ENCODE measurements around the gene DGKQ. TPM values are rescaled to one million over a fixed set of nuclear protein-coding genes. Genes with fewer than 3 reads are reported as not detected.

The DGKQ gene
- total and polyA plus RNA-seq, 9 of the 15 experiments (the other 6 are each of a cell fraction or from before 2014, with no cell fraction given) = 0.17 to 22.0 (median 5.6) TPM

DNA sequence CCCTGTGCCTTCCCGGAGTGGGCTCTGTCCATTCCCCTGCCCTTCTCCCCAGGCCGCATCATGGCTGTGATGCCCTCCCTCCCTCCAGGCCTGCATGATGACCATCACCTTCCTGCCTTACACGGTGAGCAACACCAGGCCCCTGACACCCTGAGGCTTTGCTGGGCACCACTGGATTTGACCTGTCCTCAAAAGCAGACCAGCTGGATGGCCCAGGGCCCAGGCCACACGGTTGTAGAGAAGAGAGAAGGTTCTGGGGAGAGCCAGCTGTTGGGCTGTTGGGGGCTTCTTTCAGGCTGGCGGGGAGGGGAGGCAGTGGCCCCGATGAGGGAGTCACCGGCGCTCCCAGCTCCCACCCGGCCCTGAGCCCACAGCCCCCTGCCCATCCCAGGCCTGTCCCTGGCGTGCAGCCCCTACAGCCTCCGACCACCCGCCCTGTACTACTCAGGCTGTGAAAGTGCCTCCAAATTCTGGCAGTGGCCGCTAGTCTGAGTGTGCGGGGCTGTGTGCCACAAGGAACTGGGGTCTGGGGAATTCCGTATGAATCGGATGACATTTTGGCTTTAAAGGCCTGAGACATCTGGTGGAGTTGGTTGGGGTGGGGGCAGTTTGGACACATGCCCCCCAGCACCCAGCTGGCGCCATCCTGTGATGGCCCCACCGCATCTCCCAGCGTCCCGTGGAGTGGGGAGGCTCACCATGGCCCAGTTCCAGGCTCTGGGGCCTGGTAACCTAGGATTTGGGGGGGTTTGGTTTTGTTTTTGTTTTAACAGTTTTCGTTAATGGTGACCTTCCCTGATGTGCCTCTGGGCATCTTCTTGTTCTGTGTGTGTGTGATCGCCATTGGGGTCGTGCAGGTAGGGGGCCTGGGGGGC is 21.5 kb downstream of the DGKQ start:
- intact Hi-C loops (cut with micrococcal nuclease) = no loop called here
- Histone ChIP-seq H3K79me2 (ENCODE audit: control insufficient read depth, insufficient read depth, low read length) (no peaks in the 10 kb centered on the region), H3K27ac (ENCODE audit: extremely low read depth, low read depth, low read length) (no peak overlapping the region), H3K9ac (ENCODE audit: insufficient read depth in 1 of 2, low read depth in 2 of 2, low read length in 2 of 2) (peak overlapping the region in 1 of 2 experiments; percentile 37; a peak in 1 of 4 replicates), H3K4me2 (ENCODE audit: insufficient read depth, low read length) (no peak overlapping the region), H3K4me3 (no peak overlapping the region), H3K27me3 (ENCODE audit: control insufficient read depth in 2 of 2, insufficient read depth in 2 of 2, low read length in 2 of 2) (no peaks in the 10 kb centered on the region), H2AFZ (ENCODE audit: low read depth, low read length) (no peak overlapping the region), H3K9me1 (ENCODE audit: control insufficient read depth, insufficient read depth, low read length) (no peaks in the 10 kb centered on the region), H4K20me1 (replicated peaks; ENCODE audit: control insufficient read depth, insufficient read depth, low read length) (no peaks in the 10 kb centered on the region), H3K9me3 (replicated peaks; ENCODE audit: control insufficient read depth, insufficient read depth, low read depth, low read length) (no peaks in the 10 kb centered on the region), H3K4me1 (replicated peaks in 1 of 2; ENCODE audit: control insufficient read depth in 2 of 2, insufficient read depth in 2 of 2, low read length in 2 of 2) (peaks cover 0 to 44% of the 10 kb centered on the region in 2 experiments; a peak in 2 of 5 replicates), H3K36me3 (ENCODE audit: control insufficient read depth, insufficient read depth, low read length) (no peaks in the 10 kb centered on the region)
- BruUV-seq (replicated peaks) = no TSS peak
- DNase-seq (ENCODE audit: extremely low read depth in 1 of 4, low spot score in 3 of 4) (no peak), ATAC-seq (no peak), FAIRE-seq (no peak)
- TF ChIP-seq ZNF384 (IDR thresholded peaks at IDR 0.05; ENCODE audit: low read depth, low read length) = no peak
- TF ChIP-seq HSF4 (CRISPR knock-in tag; IDR thresholded peaks at IDR 0.05; ENCODE audit: borderline replicate concordance) = no peak
- no peak for TF ChIP-seq PRPF4 (IDR thresholded peaks at IDR 0.05; ENCODE audit: insufficient read depth, low read depth, low read length, poor library complexity, severe bottlenecking)
- no peak for TF ChIP-seq CREB1 (IDR thresholded peaks at IDR 0.05)
- no peak for TF ChIP-seq CREB1 (CRISPR knock-in tag; IDR thresholded peaks at IDR 0.05)
- no peak for TF ChIP-seq ZC3H8 (IDR thresholded peaks at IDR 0.05)
- no peak for TF ChIP-seq TAF7 (tag; IDR thresholded peaks at IDR 0.05)
- TF ChIP-seq PHB2 (IDR thresholded peaks at IDR 0.05; ENCODE audit: low read depth) = no peak
- no peak for TF ChIP-seq DDX20 (tag; IDR thresholded peaks at IDR 0.05; ENCODE audit: low read depth)
- no peak for TF ChIP-seq TAF1 (IDR thresholded peaks at IDR 0.05; ENCODE audit: control insufficient read depth, extremely low read depth, insufficient read depth, low read length, severe bottlenecking)
- TF ChIP-seq ZNF445 (CRISPR knock-in tag; IDR thresholded peaks at IDR 0.05; ENCODE audit: low read depth) = no peak
- TF ChIP-seq XRCC5 (IDR thresholded peaks at IDR 0.05; ENCODE audit: low read depth, low read length) = no peak
- TF ChIP-seq, protein P1, sequence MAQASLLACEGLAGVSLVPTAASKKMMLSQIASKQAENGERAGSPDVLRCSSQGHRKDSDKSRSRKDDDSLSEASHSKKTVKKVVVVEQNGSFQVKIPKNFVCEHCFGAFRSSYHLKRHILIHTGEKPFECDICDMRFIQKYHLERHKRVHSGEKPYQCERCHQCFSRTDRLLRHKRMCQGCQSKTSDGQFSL (CRISPR knock-in tag; IDR thresholded peaks at IDR 0.05) = no peak
- TF ChIP-seq, protein P1 (tag; IDR thresholded peaks at IDR 0.05) = no peak
- TF ChIP-seq, protein P2, sequence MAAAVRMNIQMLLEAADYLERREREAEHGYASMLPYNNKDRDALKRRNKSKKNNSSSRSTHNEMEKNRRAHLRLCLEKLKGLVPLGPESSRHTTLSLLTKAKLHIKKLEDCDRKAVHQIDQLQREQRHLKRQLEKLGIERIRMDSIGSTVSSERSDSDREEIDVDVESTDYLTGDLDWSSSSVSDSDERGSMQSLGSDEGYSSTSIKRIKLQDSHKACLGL (CRISPR knock-in tag; IDR thresholded peaks at IDR 0.05; ENCODE audit: borderline replicate concordance, poor library complexity, severe bottlenecking) = no peak
- POLR2A ChIA-PET = no interaction called here
- in situ Hi-C loops (cut with MboI) = no loop called here
- 78% methylated on average over 13 of the region's 23 CpGs for WGBS (ENCODE audit: insufficient coverage, low coverage, missing lambda C conversion rate)
- CTCF ChIA-PET (ENCODE audit: low intra/inter-chr PET ratio) = no interaction called here
